Measurements from ENCODE around the gene OSBPL1A. TPM values are rescaled to one million over a fixed set of nuclear protein-coding genes. Genes with fewer than 3 reads are reported as not detected.

OSBPL1A gene
- total RNA-seq, 6 experiments from 2014 or later = 6.2 to 16.3 (median 13.7) TPM

- Mint-ChIP-seq H3K27me3 (ENCODE audit: insufficient read depth) (no peaks in the 10 kb centered on the region; the same call in 1 of the 2 replicates), H3K9me3 (no peaks in the 10 kb centered on the region), H3K36me3 (ENCODE audit: low read depth) (no peaks in the 10 kb centered on the region), H3K4me3 (no peak overlapping the region), H3K4me1 (ENCODE audit: low read depth) (peaks cover 5% of the 10 kb centered on the region), H3K27ac (no peak overlapping the region)
- TF ChIP-seq, protein P1, sequence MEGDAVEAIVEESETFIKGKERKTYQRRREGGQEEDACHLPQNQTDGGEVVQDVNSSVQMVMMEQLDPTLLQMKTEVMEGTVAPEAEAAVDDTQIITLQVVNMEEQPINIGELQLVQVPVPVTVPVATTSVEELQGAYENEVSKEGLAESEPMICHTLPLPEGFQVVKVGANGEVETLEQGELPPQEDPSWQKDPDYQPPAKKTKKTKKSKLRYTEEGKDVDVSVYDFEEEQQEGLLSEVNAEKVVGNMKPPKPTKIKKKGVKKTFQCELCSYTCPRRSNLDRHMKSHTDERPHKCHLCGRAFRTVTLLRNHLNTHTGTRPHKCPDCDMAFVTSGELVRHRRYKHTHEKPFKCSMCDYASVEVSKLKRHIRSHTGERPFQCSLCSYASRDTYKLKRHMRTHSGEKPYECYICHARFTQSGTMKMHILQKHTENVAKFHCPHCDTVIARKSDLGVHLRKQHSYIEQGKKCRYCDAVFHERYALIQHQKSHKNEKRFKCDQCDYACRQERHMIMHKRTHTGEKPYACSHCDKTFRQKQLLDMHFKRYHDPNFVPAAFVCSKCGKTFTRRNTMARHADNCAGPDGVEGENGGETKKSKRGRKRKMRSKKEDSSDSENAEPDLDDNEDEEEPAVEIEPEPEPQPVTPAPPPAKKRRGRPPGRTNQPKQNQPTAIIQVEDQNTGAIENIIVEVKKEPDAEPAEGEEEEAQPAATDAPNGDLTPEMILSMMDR (IDR thresholded peaks at IDR 0.05) = peak; percentile 88
- DNase-seq = peak; percentile 25
Observed at GRCh38 chr18:24176727-24177416, 220.8 kb downstream of the OSBPL1A start.

- DNase-seq = no peak
- TF ChIP-seq, protein P1 (IDR thresholded peaks at IDR 0.05) = no peak
- H3K9me3 Mint-ChIP-seq = no peaks in the 10 kb centered on the region
- no peak overlapping the region for H3K27ac Mint-ChIP-seq
- no peaks in the 10 kb centered on the region for H3K4me1 Mint-ChIP-seq (ENCODE audit: low read depth)
- H3K27me3 Mint-ChIP-seq (ENCODE audit: insufficient read depth) = peaks cover 4% of the 10 kb centered on the region; the same call in 1 of the 2 replicates
- H3K4me3 Mint-ChIP-seq = no peak overlapping the region
- H3K36me3 Mint-ChIP-seq (ENCODE audit: low read depth) = no peaks in the 10 kb centered on the region
Observed at GRCh38 chr18:24173997-24174396, 223.6 kb downstream of the OSBPL1A start.

- Mint-ChIP-seq H3K27ac (no peak overlapping the region), H3K4me3 (no peak overlapping the region), H3K27me3 (ENCODE audit: insufficient read depth) (peaks cover 4% of the 10 kb centered on the region; the same call in 1 of the 2 replicates), H3K36me3 (ENCODE audit: low read depth) (no peaks in the 10 kb centered on the region), H3K4me1 (ENCODE audit: low read depth) (no peaks in the 10 kb centered on the region), H3K9me3 (no peaks in the 10 kb centered on the region)
- DNase-seq = no peak
- TF ChIP-seq, protein P1 (IDR thresholded peaks at IDR 0.05) = no peak
Observed at GRCh38 chr18:24170360-24170759, 227.3 kb downstream of the OSBPL1A start.

DNA sequence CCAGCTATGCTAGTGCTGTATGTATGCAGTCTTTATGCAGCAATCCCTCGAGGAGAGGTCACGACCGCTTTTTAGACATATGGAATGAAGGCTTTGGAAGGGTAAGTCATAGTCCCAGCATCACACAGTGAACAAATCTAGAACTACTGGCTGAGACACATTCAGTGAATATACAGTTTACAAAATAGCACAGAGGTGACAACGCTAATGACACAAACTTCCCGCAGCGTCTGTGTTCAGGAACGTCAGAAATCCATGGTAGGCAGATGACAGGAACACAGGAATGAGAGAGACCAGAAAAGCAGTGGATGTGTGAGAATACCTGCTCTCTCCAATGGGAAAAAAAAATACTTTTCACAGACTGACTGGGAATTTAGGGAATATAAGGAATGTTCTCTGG is 229.1 kb downstream of the OSBPL1A start:
- H3K9me3 Mint-ChIP-seq = no peaks in the 10 kb centered on the region
- TF ChIP-seq, protein P1 (IDR thresholded peaks at IDR 0.05) = no peak
- no peaks in the 10 kb centered on the region for H3K4me1 Mint-ChIP-seq (ENCODE audit: low read depth)
- H3K27me3 Mint-ChIP-seq (ENCODE audit: insufficient read depth) = peaks cover 4% of the 10 kb centered on the region; the same call in 1 of the 2 replicates
- no peak for DNase-seq
- H3K27ac Mint-ChIP-seq = no peak overlapping the region
- no peaks in the 10 kb centered on the region for H3K36me3 Mint-ChIP-seq (ENCODE audit: low read depth)
- no peak overlapping the region for H3K4me3 Mint-ChIP-seq

- Mint-ChIP-seq H3K4me3 (no peak overlapping the region), H3K27ac (no peak overlapping the region), H3K9me3 (no peaks in the 10 kb centered on the region), H3K27me3 (ENCODE audit: insufficient read depth) (no peaks in the 10 kb centered on the region), H3K4me1 (ENCODE audit: low read depth) (no peaks in the 10 kb centered on the region), H3K36me3 (ENCODE audit: low read depth) (peaks cover 4% of the 10 kb centered on the region; the same call in 1 of the 2 replicates)
- TF ChIP-seq, protein P1 (IDR thresholded peaks at IDR 0.05) = no peak
- no peak for DNase-seq
Observed at GRCh38 chr18:24161304-24161703, 236.3 kb downstream of the OSBPL1A start.

All from HFFc6 (cell line).